VCaP (cell line): Measurements from ENCODE around the gene PCDH1.
A peak's percentile ranks its signal among the peaks of the same experiment; 100 is the strongest.

Experiments
- H3K27ac ChIP-seq: fragments of 450-650 bp; 2 replicates; pipeline ENCODE4 v1.5.1; 2017
- CTCF ChIP-seq: fragments of 450-650 bp; conservative IDR thresholded peaks from 2 replicates; pipeline ENCODE4 v1.5.1; 2017; ENCODE audit warnings: mild to moderate bottlenecking, moderate library complexity

Gene PCDH1

GRCh38 chr5:141809380-141810096 is 68.7 kb downstream of the PCDH1 start:
- peak overlapping the region; percentile 70 for H3K27ac ChIP-seq
- TF ChIP-seq CTCF = no peak

GRCh38 chr5:141808857-141809256 is 69.4 kb downstream of the PCDH1 start:
- no peak for TF ChIP-seq CTCF

GRCh38 chr5:141807732-141808131 is 70.5 kb downstream of the PCDH1 start:
- TF ChIP-seq CTCF = no peak
- H3K27ac ChIP-seq = peak overlapping the region; percentile 70; the same call in 1 of the 2 replicates

More at GRCh38 chr5:141808857-141809256, 69.4 kb downstream of the PCDH1 start:
- peak overlapping the region; percentile 70 for H3K27ac ChIP-seq

- no peak for TF ChIP-seq CTCF
- H3K27ac ChIP-seq = no peak overlapping the region
Observed at GRCh38 chr5:141807329-141807728, 70.9 kb downstream of the PCDH1 start.

- no peak overlapping the region for H3K27ac ChIP-seq
- TF ChIP-seq CTCF = no peak
Observed at GRCh38 chr5:141806626-141807025, 71.6 kb downstream of the PCDH1 start.

- no peak overlapping the region for H3K27ac ChIP-seq
- TF ChIP-seq CTCF = no peak
Observed at GRCh38 chr5:141805874-141806595, 72.2 kb downstream of the PCDH1 start.

GRCh38 chr5:141804475-141804874 is 73.7 kb downstream of the PCDH1 start:
- TF ChIP-seq CTCF = no peak
- no peak overlapping the region for H3K27ac ChIP-seq
